ENCODE measurements around the gene DTYMK.
A peak's percentile ranks its signal among the peaks of the same experiment; 100 is the strongest.

DTYMK gene, protein sequence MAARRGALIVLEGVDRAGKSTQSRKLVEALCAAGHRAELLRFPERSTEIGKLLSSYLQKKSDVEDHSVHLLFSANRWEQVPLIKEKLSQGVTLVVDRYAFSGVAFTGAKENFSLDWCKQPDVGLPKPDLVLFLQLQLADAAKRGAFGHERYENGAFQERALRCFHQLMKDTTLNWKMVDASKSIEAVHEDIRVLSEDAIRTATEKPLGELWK

GRCh38 chr2:241686650-241687425, at the start of gene DTYMK:
Gene DTYMK (minus strand): TSS chr2:241686815. CDS start chr2:241686783, 32 bp downstream.
- TF ChIP-seq, protein P1, sequence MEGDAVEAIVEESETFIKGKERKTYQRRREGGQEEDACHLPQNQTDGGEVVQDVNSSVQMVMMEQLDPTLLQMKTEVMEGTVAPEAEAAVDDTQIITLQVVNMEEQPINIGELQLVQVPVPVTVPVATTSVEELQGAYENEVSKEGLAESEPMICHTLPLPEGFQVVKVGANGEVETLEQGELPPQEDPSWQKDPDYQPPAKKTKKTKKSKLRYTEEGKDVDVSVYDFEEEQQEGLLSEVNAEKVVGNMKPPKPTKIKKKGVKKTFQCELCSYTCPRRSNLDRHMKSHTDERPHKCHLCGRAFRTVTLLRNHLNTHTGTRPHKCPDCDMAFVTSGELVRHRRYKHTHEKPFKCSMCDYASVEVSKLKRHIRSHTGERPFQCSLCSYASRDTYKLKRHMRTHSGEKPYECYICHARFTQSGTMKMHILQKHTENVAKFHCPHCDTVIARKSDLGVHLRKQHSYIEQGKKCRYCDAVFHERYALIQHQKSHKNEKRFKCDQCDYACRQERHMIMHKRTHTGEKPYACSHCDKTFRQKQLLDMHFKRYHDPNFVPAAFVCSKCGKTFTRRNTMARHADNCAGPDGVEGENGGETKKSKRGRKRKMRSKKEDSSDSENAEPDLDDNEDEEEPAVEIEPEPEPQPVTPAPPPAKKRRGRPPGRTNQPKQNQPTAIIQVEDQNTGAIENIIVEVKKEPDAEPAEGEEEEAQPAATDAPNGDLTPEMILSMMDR (IDR thresholded peaks at IDR 0.05; ENCODE audit: low read depth, low read length, missing control alignments) = no peak
- in situ Hi-C loops (cut with HindIII; ENCODE audit: low pct_ligation_motif_present, low sequenced_read_pairs) = no loop called here
- Histone ChIP-seq H3K27ac (peak within 1 kb of the TSS; percentile 96), H3K27me3 (replicated peaks) (no peaks in the 10 kb centered on the region), H3K36me3 (replicated peaks) (peaks cover 14% of the 10 kb centered on the region), H3K4me3 (ENCODE audit: low read depth, low read length) (peak within 1 kb of the TSS; percentile 82)
- DNase-seq = peak; percentile 93

DNA sequence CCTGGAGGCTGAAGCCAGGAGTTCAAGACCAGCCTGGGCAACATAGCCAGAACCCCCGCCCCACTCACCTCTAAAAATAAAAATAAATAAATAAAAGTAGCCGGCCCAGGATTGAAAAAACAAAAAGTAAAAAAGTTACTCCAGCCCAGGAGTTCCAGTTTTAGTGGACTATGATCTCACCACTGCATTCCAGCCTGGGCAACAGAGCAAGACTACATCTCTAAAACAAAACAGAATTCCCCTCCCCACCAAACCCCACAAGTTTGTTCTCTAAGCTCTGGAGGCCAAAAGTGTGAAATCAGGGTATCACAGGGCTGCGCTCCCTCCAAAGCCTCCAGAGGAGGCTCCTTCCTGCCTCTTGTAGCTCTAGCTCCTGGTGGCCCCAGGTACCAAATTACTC, 49.5 kb upstream of the DTYMK start:
- Histone ChIP-seq H3K27me3 (replicated peaks) (no peaks in the 10 kb centered on the region), H3K27ac (no peak overlapping the region), H3K4me3 (ENCODE audit: low read depth, low read length) (no peak overlapping the region), H3K36me3 (replicated peaks) (no peaks in the 10 kb centered on the region)
- no peak for DNase-seq
- TF ChIP-seq, protein P1 (IDR thresholded peaks at IDR 0.05; ENCODE audit: low read depth, low read length, missing control alignments) = no peak
- in situ Hi-C loops (cut with HindIII; ENCODE audit: low pct_ligation_motif_present, low sequenced_read_pairs) = no loop called here

DNA sequence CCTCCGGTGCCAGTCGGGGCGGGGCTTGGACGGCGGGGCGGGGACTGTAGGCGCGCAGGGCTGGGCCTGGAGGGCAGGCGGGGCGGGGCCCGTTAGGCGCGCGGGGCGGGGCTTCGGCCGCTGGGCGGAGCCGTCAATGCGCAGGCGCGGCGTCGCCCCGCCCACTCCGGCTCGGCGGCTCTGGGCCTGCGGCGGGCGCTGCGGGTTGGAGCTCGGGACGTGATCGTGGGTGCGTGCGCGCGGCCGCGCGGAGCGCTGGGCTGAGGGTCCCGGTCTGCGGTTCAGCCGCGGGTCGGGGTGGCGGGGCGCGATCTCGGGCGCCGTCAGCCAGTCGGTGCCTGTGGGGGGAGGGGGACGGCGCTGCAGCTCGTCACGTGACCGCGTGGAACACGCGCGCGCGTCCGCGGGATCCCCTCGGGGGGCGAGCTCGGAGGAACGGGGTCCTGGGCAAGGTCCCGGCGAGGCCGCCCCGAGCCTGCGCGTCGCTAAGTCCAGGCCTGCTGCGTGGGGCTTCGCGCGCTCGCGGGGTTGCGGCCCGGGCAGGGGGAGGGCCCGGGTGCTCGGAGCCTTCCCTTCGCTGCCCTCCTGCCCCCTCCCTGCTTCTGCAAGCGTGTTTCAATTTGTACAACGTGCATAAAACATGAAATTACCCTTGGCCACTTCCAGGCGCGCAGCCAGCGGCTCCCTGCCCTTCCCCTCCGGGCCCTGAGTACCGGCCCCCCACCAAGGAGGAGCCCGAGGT, 48.0 kb upstream of the DTYMK start, which contains the start of gene D2HGDH:
TSS of gene D2HGDH (plus strand) at position 164 of the 742 bp plus-strand sequence. CDS start 595 bp downstream, outside the sequence.
- H3K36me3 ChIP-seq (replicated peaks) = no peaks in the 10 kb centered on the region
- no peaks in the 10 kb centered on the region for H3K27me3 ChIP-seq (replicated peaks)
- in situ Hi-C loops (cut with HindIII; ENCODE audit: low pct_ligation_motif_present, low sequenced_read_pairs) = no loop called here
- DNase-seq = peak; percentile 73
- TF ChIP-seq, protein P1 (IDR thresholded peaks at IDR 0.05; ENCODE audit: low read depth, low read length, missing control alignments) = no peak
- H3K4me3 ChIP-seq (ENCODE audit: low read depth, low read length) = peak within 1 kb of the TSS; percentile 75
- H3K27ac ChIP-seq = peak within 1 kb of the TSS; percentile 85

DNA sequence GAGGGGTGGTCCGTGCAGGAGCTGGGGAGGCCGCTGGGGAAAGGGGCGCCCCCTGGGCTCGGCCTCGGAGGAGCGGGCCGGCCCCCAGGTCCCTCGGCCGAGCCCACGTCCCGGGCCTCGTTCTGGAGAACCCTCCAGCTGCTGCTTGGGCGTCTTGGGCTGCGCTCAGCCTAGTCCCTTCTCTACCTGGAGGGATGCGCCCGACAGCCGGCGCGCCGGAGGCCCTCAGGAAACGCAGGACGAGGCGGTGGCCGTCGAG, 47.5 kb upstream of the DTYMK start:
- TF ChIP-seq, protein P1 (IDR thresholded peaks at IDR 0.05; ENCODE audit: low read depth, low read length, missing control alignments) = no peak
- in situ Hi-C loops (cut with HindIII; ENCODE audit: low pct_ligation_motif_present, low sequenced_read_pairs) = no loop called here
- no peak for DNase-seq
- Histone ChIP-seq H3K27me3 (replicated peaks) (no peaks in the 10 kb centered on the region), H3K27ac (no peak overlapping the region), H3K4me3 (ENCODE audit: low read depth, low read length) (peak overlapping the region; percentile 44), H3K36me3 (replicated peaks) (no peaks in the 10 kb centered on the region)

- in situ Hi-C loops (cut with HindIII; ENCODE audit: low pct_ligation_motif_present, low sequenced_read_pairs) = no loop called here
- Histone ChIP-seq H3K27ac (no peak overlapping the region), H3K4me3 (ENCODE audit: low read depth, low read length) (peak overlapping the region; percentile 44), H3K36me3 (replicated peaks) (no peaks in the 10 kb centered on the region), H3K27me3 (replicated peaks) (no peaks in the 10 kb centered on the region)
- no peak for DNase-seq
- TF ChIP-seq, protein P1 (IDR thresholded peaks at IDR 0.05; ENCODE audit: low read depth, low read length, missing control alignments) = peak; percentile 15
Observed at GRCh38 chr2:241733391-241734207, 47.0 kb upstream of the DTYMK start.

Data from brain microvascular endothelial cell (primary cell).